WTC11 (cell line): Measurements from ENCODE around the gene KRTAP3-2.

ENCODE experiments used
- SMAD4 ChIP-seq: sonication (generic); formaldehyde crosslinking; IDR thresholded peaks from 2 replicates; pipeline ENCODE4 v1.8.0; 2022; ENCODE audit warnings: mild to moderate bottlenecking, missing genetic modification reagents
- TCF7 ChIP-seq: sonication (generic); formaldehyde crosslinking; IDR thresholded peaks from 2 replicates; pipeline ENCODE4 v1.8.0; 2022; ENCODE audit warnings: mild to moderate bottlenecking, low read depth, missing genetic modification reagents, moderate library complexity
- ZNF232 ChIP-seq: sonication (generic); formaldehyde crosslinking; IDR thresholded peaks from 2 replicates; pipeline ENCODE4 v1.8.0; 2022; ENCODE audit warnings: mild to moderate bottlenecking, missing genetic modification reagents
- TF ChIP-seq, protein P1 (sequence below): fragments of 200-600 bp; IDR thresholded peaks from 2 replicates; pipeline ENCODE4 v1.8.0; 2022; ENCODE audit warnings: antibody characterized with exemption
- TF ChIP-seq, protein P2 (sequence below): sonication (generic); formaldehyde crosslinking; IDR thresholded peaks from 2 replicates; pipeline ENCODE4 v1.8.0; 2023; ENCODE audit warnings: missing genetic modification reagents
- TF ChIP-seq, protein P3 (sequence below): sonication (generic); formaldehyde crosslinking; IDR thresholded peaks from 2 replicates; pipeline ENCODE4 v1.8.0; 2022; ENCODE audit warnings: mild to moderate bottlenecking, missing genetic modification reagents
- TF ChIP-seq, protein P4 (sequence below): sonication (generic); formaldehyde crosslinking; IDR thresholded peaks from 2 replicates; pipeline ENCODE4 v1.8.1; 2023; ENCODE audit warnings: mild to moderate bottlenecking, missing genetic modification reagents, moderate library complexity
- TF ChIP-seq, protein P5 (sequence below): sonication (generic); formaldehyde crosslinking; IDR thresholded peaks from 2 replicates; pipeline ENCODE4 v1.8.0; 2023; ENCODE audit warnings: mild to moderate bottlenecking, missing genetic modification reagents

DNA sequence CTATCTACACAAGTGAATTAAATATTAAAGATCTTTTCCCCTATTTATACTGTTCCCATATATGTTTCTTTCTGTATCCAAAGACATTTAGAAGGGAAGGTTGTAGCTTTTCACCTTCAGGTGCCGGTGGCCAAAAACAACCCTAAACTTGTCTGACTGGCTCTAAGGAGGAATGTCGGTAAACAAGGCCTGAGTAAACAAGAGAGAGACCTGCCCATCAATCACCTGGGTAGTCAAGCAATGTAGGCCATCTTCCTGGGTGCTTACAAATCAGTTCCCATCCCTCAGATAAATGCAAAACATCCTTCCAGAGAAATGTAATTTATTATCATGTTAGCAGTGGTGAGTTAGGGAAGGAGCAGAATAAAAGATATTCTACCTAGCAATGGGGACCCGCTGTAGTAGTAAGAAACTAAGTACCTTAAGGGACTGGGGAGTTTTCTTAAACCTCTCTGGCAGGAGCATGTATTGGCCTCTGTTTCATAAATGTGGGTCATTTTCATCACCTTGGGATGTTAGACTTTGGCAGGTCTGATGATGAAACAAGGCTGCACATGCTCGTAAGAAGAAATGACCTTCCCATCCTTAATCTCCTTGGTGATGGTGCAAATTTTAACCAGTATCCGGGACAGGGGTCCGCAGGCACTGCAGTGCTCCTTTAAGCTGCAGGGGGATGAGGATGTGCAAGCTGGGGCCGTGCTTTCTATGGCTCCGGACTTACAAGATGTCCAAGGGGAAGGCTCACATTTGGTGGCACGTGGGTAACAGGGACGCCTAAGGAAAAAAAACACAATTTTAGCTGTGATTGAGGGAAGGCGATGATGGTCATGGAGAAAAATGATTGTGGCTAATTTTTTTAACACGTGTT, 41.4 kb downstream of the KRTAP3-2 start:
- TF ChIP-seq, protein P1, sequence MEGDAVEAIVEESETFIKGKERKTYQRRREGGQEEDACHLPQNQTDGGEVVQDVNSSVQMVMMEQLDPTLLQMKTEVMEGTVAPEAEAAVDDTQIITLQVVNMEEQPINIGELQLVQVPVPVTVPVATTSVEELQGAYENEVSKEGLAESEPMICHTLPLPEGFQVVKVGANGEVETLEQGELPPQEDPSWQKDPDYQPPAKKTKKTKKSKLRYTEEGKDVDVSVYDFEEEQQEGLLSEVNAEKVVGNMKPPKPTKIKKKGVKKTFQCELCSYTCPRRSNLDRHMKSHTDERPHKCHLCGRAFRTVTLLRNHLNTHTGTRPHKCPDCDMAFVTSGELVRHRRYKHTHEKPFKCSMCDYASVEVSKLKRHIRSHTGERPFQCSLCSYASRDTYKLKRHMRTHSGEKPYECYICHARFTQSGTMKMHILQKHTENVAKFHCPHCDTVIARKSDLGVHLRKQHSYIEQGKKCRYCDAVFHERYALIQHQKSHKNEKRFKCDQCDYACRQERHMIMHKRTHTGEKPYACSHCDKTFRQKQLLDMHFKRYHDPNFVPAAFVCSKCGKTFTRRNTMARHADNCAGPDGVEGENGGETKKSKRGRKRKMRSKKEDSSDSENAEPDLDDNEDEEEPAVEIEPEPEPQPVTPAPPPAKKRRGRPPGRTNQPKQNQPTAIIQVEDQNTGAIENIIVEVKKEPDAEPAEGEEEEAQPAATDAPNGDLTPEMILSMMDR, result no peak
- TF ChIP-seq, protein P2, sequence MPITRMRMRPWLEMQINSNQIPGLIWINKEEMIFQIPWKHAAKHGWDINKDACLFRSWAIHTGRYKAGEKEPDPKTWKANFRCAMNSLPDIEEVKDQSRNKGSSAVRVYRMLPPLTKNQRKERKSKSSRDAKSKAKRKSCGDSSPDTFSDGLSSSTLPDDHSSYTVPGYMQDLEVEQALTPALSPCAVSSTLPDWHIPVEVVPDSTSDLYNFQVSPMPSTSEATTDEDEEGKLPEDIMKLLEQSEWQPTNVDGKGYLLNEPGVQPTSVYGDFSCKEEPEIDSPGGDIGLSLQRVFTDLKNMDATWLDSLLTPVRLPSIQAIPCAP (CRISPR knock-in tag), result no peak
- no peak for TF ChIP-seq TCF7
- TF ChIP-seq SMAD4 (CRISPR knock-in tag), result no peak
- TF ChIP-seq, protein P3, sequence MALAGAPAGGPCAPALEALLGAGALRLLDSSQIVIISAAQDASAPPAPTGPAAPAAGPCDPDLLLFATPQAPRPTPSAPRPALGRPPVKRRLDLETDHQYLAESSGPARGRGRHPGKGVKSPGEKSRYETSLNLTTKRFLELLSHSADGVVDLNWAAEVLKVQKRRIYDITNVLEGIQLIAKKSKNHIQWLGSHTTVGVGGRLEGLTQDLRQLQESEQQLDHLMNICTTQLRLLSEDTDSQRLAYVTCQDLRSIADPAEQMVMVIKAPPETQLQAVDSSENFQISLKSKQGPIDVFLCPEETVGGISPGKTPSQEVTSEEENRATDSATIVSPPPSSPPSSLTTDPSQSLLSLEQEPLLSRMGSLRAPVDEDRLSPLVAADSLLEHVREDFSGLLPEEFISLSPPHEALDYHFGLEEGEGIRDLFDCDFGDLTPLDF, result no peak
- TF ChIP-seq, protein P4, sequence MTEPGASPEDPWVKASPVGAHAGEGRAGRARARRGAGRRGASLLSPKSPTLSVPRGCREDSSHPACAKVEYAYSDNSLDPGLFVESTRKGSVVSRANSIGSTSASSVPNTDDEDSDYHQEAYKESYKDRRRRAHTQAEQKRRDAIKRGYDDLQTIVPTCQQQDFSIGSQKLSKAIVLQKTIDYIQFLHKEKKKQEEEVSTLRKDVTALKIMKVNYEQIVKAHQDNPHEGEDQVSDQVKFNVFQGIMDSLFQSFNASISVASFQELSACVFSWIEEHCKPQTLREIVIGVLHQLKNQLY (CRISPR knock-in tag), result no peak
- TF ChIP-seq, protein P5, sequence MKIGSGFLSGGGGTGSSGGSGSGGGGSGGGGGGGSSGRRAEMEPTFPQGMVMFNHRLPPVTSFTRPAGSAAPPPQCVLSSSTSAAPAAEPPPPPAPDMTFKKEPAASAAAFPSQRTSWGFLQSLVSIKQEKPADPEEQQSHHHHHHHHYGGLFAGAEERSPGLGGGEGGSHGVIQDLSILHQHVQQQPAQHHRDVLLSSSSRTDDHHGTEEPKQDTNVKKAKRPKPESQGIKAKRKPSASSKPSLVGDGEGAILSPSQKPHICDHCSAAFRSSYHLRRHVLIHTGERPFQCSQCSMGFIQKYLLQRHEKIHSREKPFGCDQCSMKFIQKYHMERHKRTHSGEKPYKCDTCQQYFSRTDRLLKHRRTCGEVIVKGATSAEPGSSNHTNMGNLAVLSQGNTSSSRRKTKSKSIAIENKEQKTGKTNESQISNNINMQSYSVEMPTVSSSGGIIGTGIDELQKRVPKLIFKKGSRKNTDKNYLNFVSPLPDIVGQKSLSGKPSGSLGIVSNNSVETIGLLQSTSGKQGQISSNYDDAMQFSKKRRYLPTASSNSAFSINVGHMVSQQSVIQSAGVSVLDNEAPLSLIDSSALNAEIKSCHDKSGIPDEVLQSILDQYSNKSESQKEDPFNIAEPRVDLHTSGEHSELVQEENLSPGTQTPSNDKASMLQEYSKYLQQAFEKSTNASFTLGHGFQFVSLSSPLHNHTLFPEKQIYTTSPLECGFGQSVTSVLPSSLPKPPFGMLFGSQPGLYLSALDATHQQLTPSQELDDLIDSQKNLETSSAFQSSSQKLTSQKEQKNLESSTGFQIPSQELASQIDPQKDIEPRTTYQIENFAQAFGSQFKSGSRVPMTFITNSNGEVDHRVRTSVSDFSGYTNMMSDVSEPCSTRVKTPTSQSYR (CRISPR knock-in tag), result no peak
- no peak for TF ChIP-seq ZNF232
